GM12878 (cell line): Measurements from ENCODE around the gene DNAH17. TPM values are rescaled to one million over a fixed set of nuclear protein-coding genes. Genes with fewer than 3 reads are reported as not detected.

Experiments used
- ATAC-seq: fragments of 200-7000 bp; cut with Tn5 transposase; 3 replicates; pipeline ENCODE4 v1.9.1; 2020; ENCODE audit warnings: mild to moderate bottlenecking, moderate library complexity
- BruUV-seq: library from RNA; stranded (reverse); fragments of 400-500 nt; replicated peaks from 2 replicates; lab custom pipeline; 2021; lab: Mats Ljungman, UMichigan
- CTCF ChIA-PET: fragments of 300-600 bp; sonication (Branson Sonifier 250); formaldehyde crosslinking; extraction: SDS; loops from one replicate; lab custom pipeline; 2021; ENCODE audit warnings: inconsistent platforms; lab: Yijun Ruan, JAX
- POLR2A ChIA-PET: fragments of 350-600 bp; formaldehyde crosslinking; extraction: SDS; loops from one replicate; lab custom pipeline; 2021; ENCODE audit warnings: inconsistent platforms; lab: Charles Lee
- RAD21 ChIA-PET: fragments of 300-600 bp; sonication (Branson Sonifier 250); formaldehyde crosslinking; loops from one replicate; lab custom pipeline; 2023; ENCODE audit warnings: antibody characterized with exemption; ENCODE audit not compliant: unreplicated experiment; lab: Charles Lee
- SMC1A ChIA-PET: fragments of 300-600 bp; sonication (Branson Sonifier 250); formaldehyde crosslinking; loops from one replicate; lab custom pipeline; 2023; ENCODE audit not compliant: unreplicated experiment, uncharacterized antibody; lab: Charles Lee
- DNase-seq: peaks from one replicate; pipeline ENCODE4 v3.0.0-alpha.2; 2011; ENCODE audit warnings: low read depth, low spot score
- FAIRE-seq: peaks from 3 replicates; lab custom pipeline; 2011; peaks lifted over from hg19 to GRCh38; lab: Jason Lieb, UNC
- H2AFZ ChIP-seq: 2 replicates; pipeline ENCODE4 v1.6.0; 2011; ENCODE audit warnings: low read depth, low read length, control low read depth; ENCODE audit not compliant: control insufficient read depth
- H3K27ac ChIP-seq: 2 replicates; pipeline ENCODE4 v1.5.1; 2011; ENCODE audit warnings: control low read depth; ENCODE audit not compliant: control insufficient read depth, insufficient read depth
- H3K27me3 ChIP-seq, 2 experiments: replicated peaks in 1 of 2; 2 replicates each; pipeline versions ENCODE4 v1.6.0 to v1.6.1; 2011; ENCODE audit warnings: low read length in 1 of 2; ENCODE audit not compliant: control insufficient read depth in 2 of 2, insufficient read depth in 2 of 2
- H3K36me3 ChIP-seq, 2 experiments: 2 replicates each; pipeline ENCODE4 v1.5.1; 2011; ENCODE audit warnings: low read length in 1 of 2; ENCODE audit not compliant: control insufficient read depth in 2 of 2, insufficient read depth in 2 of 2
- H3K4me1 ChIP-seq: 2 replicates; pipeline ENCODE4 v1.6.1; 2011; ENCODE audit warnings: mild to moderate bottlenecking, low read length, moderate library complexity, mixed read lengths; ENCODE audit not compliant: control insufficient read depth, insufficient read depth
- H3K4me2 ChIP-seq: 2 replicates; pipeline ENCODE4 v1.6.0; 2011; ENCODE audit warnings: control low read depth; ENCODE audit not compliant: control insufficient read depth, insufficient read depth
- H3K4me3 ChIP-seq: fragments of 200-600 bp; sonication (generic); 2 replicates; pipeline ENCODE4 v1.5.1; 2016
- H3K79me2 ChIP-seq: 2 replicates; pipeline ENCODE4 v1.6.0; 2011; ENCODE audit warnings: low read length; ENCODE audit not compliant: control insufficient read depth, insufficient read depth
- H3K9ac ChIP-seq: 2 replicates; pipeline ENCODE4 v1.8.0; 2011; ENCODE audit warnings: low read length, control low read depth, mixed read lengths; ENCODE audit not compliant: control insufficient read depth, insufficient read depth
- H3K9me3 ChIP-seq: replicated peaks from 3 replicates; pipeline ENCODE4 v1.5.1; 2011; ENCODE audit warnings: mild to moderate bottlenecking, low read length; ENCODE audit not compliant: control insufficient read depth, insufficient read depth
- H4K20me1 ChIP-seq: 2 replicates; pipeline ENCODE4 v1.6.0; 2011; ENCODE audit not compliant: control insufficient read depth, insufficient read depth
- BACH1 ChIP-seq: fragments of 450-650 bp; IDR thresholded peaks from 2 replicates; pipeline ENCODE4 v1.6.1; 2017; ENCODE audit warnings: mild to moderate bottlenecking, borderline replicate concordance
- CREB1 ChIP-seq: IDR thresholded peaks from 2 replicates; pipeline ENCODE4 v1.6.1; 2012; ENCODE audit warnings: low read depth, mild to moderate bottlenecking, inconsistent platforms
- EGR1 ChIP-seq, 2 experiments: IDR thresholded peaks; 1 replicate in 1 of 2; 2 replicates in 1 of 2; pipeline ENCODE4 v1.6.1; 2011 to 2012; ENCODE audit warnings: low read depth in 2 of 2, low read length in 2 of 2, borderline replicate concordance in 1 of 2, mild to moderate bottlenecking in 1 of 2, moderate library complexity in 1 of 2
- FOS ChIP-seq: IDR thresholded peaks from 3 replicates; pipeline ENCODE4 v1.6.1; 2011; ENCODE audit warnings: borderline replicate concordance; ENCODE audit not compliant: insufficient read length; ENCODE audit errors: extremely low read depth
- NBN ChIP-seq: fragments of 450-650 bp; IDR thresholded peaks from 2 replicates; pipeline ENCODE4 v1.6.1; 2016
- NFYB ChIP-seq: IDR thresholded peaks from 2 replicates; pipeline ENCODE4 v1.6.1; 2011; ENCODE audit warnings: low read depth, mild to moderate bottlenecking, low read length, improper control_type of control experiment, moderate library complexity; ENCODE audit not compliant: insufficient read depth
- PAX8 ChIP-seq: fragments of 450-650 bp; IDR thresholded peaks from 2 replicates; pipeline ENCODE4 v1.6.1; 2017; ENCODE audit warnings: mild to moderate bottlenecking, moderate library complexity
- POLR2AphosphoS5 ChIP-seq: IDR thresholded peaks from 2 replicates; pipeline ENCODE4 v1.6.1; 2011; ENCODE audit warnings: mild to moderate bottlenecking, low read length, inconsistent platforms
- POU2F2 ChIP-seq: IDR thresholded peaks from 3 replicates; pipeline ENCODE4 v1.6.1; 2011; ENCODE audit warnings: low read depth, mild to moderate bottlenecking, low read length, borderline replicate concordance
- SIN3A ChIP-seq: IDR thresholded peaks from 2 replicates; pipeline ENCODE4 v1.6.1; 2012; ENCODE audit warnings: low read depth, low read length, improper control_type of control experiment
- SMAD5 ChIP-seq: IDR thresholded peaks from 2 replicates; pipeline ENCODE4 v1.6.1; 2016; ENCODE audit warnings: antibody characterized with exemption, low read depth
- SREBF1 ChIP-seq: IDR thresholded peaks from 2 replicates; pipeline ENCODE4 v1.6.1; 2012; ENCODE audit warnings: mild to moderate bottlenecking, low read length
- SREBF2 ChIP-seq: IDR thresholded peaks from 2 replicates; pipeline ENCODE4 v1.6.1; 2012; ENCODE audit warnings: mild to moderate bottlenecking, low read length
- STAT1 ChIP-seq: fragments of 450-650 bp; conservative IDR thresholded peaks from 2 replicates; pipeline ENCODE4 v1.6.1; 2014; ENCODE audit warnings: antibody characterized with exemption, mild to moderate bottlenecking
- TBL1XR1 ChIP-seq: IDR thresholded peaks from 2 replicates; pipeline ENCODE4 v1.6.1; 2012; ENCODE audit warnings: low read depth, low read length, improper control_type of control experiment
- WGBS: methylation state at CpG from one replicate; pipeline ENCODE4 v1.1.6; 2016; ENCODE audit warnings: low lambda C conversion rate; ENCODE audit not compliant: insufficient replicate concordance, insufficient coverage; ENCODE audit errors: missing lambda C conversion rate; 5-methylcytosine and 5-hydroxymethylcytosine counted together
- in situ Hi-C: fragments of 300-500 bp; cut with MboI; formaldehyde crosslinking; loops from 9 replicates; pipeline ENCODE4 v1.14.3; 2018; ENCODE audit warnings: mixed read lengths
- intact Hi-C: fragments of 100-400 bp; cut with micrococcal nuclease; formaldehyde crosslinking; loops from one replicate; pipeline ENCODE4 v1.14.2; 2022; ENCODE audit not compliant: unreplicated experiment
- polyA plus RNA-seq, 11 experiments: library from polyadenylated mRNA; depleted of rRNA in 4 of 11; unstranded in 6 of 11; stranded (reverse) in 5 of 11; fragments of >200 nt; fragmentation: Nextera tagmentation in 4 of 11; fragmentation: Illumina TruSeq in 1 of 11; extraction: Ambion mirVana in 4 of 11; extraction: Trizol in 1 of 11; gene quantifications; 1 replicate in 1 of 11; 2 replicates in 10 of 11; pipeline versions ENCODE4 v1.2.1 to v1.2.3, GENCODE V29; 2011 to 2016; ENCODE audit warnings: inconsistent platforms in 2 of 11, missing spikeins in 2 of 11, low read depth in 1 of 11
- total RNA-seq, 4 experiments: library from RNA; depleted of rRNA in 3 of 4; stranded (reverse); fragments of >200 nt in 3 of 4; fragmentation: Illumina TruSeq in 1 of 4; extraction: Trizol in 1 of 4; gene quantifications; 2 replicates each; pipeline versions ENCODE4 v1.2.1 to v1.2.3, GENCODE V29; 2013 to 2021
- TF ChIP-seq, protein P1 (sequence below): IDR thresholded peaks from 2 replicates; pipeline ENCODE4 v1.6.1; 2011; ENCODE audit warnings: low read depth, mild to moderate bottlenecking, low read length, moderate library complexity, borderline replicate concordance; ENCODE audit errors: extremely low read depth
- TF ChIP-seq, protein P2 (sequence below): IDR thresholded peaks from 2 replicates; pipeline ENCODE4 v1.6.1; 2012; ENCODE audit warnings: low read length, inconsistent platforms
- TF ChIP-seq, protein P3 (sequence below): IDR thresholded peaks from 2 replicates; pipeline ENCODE4 v1.6.1; 2011; ENCODE audit warnings: borderline replicate concordance, low read depth, mild to moderate bottlenecking, moderate library complexity, low read length; ENCODE audit not compliant: insufficient read depth, poor library complexity, severe bottlenecking

DNAH17 gene
- total and polyA plus RNA-seq, 10 of the 15 experiments (the other 5 are each of a cell fraction or from before 2014, with no cell fraction given): 0.16 to 2.9 (median 0.56) TPM

DNA sequence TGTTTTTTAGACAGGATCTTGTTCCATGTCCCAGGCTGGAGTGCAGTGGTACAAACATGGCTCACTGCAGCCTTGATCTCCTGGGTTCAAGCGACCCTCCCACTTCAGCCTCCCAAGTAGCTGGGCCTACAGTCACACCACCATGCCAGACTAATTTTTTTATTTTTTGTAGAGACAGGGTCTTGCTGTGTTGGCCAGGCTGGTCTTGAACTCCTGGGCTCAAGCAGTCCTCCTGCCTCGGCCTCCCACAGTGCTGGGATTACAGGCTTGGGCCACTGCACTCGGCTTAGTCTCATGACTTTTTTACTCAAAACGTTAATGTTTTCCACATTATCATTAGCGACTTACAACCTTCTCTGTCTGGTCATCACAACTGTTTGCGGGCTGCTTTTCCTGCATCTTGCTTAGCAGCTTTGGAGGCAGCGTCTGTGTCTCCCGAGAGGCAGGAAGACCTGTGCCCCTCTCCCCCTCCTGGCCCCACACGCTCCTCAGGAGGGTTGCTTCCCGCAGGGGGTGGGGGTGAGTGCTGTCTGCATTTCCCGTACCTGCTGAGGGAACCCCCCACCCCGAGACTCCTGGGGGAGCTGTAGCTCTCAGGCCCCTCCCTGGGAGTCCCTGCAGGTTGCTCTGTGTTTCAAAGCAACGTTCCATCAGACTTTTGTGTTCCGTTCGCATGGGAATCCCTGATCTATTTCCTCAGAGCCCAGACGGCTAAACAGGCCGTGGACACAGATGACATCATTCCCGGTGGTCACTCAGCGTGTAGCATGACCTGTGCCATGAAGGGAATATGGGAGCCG is 146.1 kb downstream of the DNAH17 start:
- DNase-seq (no peak), FAIRE-seq (no peak), ATAC-seq (no peak)
- WGBS: 73% methylated on average over 18 of the region's 20 CpGs
- intact Hi-C loops (no loop called here), in situ Hi-C loops (no loop called here)
- no peaks in the 10 kb centered on the region for H3K79me2 ChIP-seq
- H4K20me1 ChIP-seq: no peaks in the 10 kb centered on the region
- H3K4me3 ChIP-seq: no peak overlapping the region
- ChIA-PET SMC1A (no interaction called here), RAD21 (no interaction called here), POLR2A (no interaction called here), CTCF (interaction anchor here (0.7 to 1.1 kb wide), 3 partner anchors 9 to 62 kb away, joined by 3 read pairs; no protein-coding TSS in a partner anchor)
- TF ChIP-seq POLR2AphosphoS5 (no peak), SREBF2 (no peak), FOS (no peak), TBL1XR1 (no peak), SREBF1 (no peak), NBN (no peak), CREB1 (no peak), NFYB (no peak), STAT1 (no peak), POU2F2 (no peak), BACH1 (no peak), EGR1 (IDR thresholded peaks at IDR 0.05; ENCODE audit: borderline replicate concordance in 1 of 2, low read depth in 2 of 2, low read length in 2 of 2) (no peak), SIN3A (no peak), PAX8 (no peak), SMAD5 (no peak)
- TF ChIP-seq, protein P1, sequence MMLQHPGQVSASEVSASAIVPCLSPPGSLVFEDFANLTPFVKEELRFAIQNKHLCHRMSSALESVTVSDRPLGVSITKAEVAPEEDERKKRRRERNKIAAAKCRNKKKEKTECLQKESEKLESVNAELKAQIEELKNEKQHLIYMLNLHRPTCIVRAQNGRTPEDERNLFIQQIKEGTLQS: no peak
- TF ChIP-seq, protein P2, sequence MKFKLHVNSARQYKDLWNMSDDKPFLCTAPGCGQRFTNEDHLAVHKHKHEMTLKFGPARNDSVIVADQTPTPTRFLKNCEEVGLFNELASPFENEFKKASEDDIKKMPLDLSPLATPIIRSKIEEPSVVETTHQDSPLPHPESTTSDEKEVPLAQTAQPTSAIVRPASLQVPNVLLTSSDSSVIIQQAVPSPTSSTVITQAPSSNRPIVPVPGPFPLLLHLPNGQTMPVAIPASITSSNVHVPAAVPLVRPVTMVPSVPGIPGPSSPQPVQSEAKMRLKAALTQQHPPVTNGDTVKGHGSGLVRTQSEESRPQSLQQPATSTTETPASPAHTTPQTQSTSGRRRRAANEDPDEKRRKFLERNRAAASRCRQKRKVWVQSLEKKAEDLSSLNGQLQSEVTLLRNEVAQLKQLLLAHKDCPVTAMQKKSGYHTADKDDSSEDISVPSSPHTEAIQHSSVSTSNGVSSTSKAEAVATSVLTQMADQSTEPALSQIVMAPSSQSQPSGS: no peak
- TF ChIP-seq, protein P3, sequence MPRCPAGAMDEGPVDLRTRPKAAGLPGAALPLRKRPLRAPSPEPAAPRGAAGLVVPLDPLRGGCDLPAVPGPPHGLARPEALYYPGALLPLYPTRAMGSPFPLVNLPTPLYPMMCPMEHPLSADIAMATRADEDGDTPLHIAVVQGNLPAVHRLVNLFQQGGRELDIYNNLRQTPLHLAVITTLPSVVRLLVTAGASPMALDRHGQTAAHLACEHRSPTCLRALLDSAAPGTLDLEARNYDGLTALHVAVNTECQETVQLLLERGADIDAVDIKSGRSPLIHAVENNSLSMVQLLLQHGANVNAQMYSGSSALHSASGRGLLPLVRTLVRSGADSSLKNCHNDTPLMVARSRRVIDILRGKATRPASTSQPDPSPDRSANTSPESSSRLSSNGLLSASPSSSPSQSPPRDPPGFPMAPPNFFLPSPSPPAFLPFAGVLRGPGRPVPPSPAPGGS: no peak
- H3K36me3 ChIP-seq: peaks cover 7 to 10% of the 10 kb centered on the region in 2 experiments
- H3K4me1 ChIP-seq: no peaks in the 10 kb centered on the region
- H3K27ac ChIP-seq: no peak overlapping the region
- H3K27me3 ChIP-seq: no peaks in the 10 kb centered on the region
- H3K9me3 ChIP-seq: no peaks in the 10 kb centered on the region
- H3K4me2 ChIP-seq: no peak overlapping the region
- no TSS peak for BruUV-seq
- H2AFZ ChIP-seq: no peak overlapping the region
- H3K9ac ChIP-seq: no peak overlapping the region
